GM19463 (cell line): ENCODE results near the gene TMEM190.

Source experiments
- ATAC-seq: cut with Tn5 transposase; IDR thresholded peaks from one replicate; pipeline ENCODE4 v1.9.1; 2021; ENCODE audit warnings: mild to moderate bottlenecking, moderate library complexity; ENCODE audit not compliant: unreplicated experiment

TMEM190 gene

GRCh38 chr19:55350620-55351315 lies 25.9 kb upstream of the TMEM190 start:
- ATAC-seq, result no peak

- ATAC-seq, result no peak
These were observed 24.6 kb upstream of the TMEM190 start for GRCh38 chr19:55352040-55352439.

DNA sequence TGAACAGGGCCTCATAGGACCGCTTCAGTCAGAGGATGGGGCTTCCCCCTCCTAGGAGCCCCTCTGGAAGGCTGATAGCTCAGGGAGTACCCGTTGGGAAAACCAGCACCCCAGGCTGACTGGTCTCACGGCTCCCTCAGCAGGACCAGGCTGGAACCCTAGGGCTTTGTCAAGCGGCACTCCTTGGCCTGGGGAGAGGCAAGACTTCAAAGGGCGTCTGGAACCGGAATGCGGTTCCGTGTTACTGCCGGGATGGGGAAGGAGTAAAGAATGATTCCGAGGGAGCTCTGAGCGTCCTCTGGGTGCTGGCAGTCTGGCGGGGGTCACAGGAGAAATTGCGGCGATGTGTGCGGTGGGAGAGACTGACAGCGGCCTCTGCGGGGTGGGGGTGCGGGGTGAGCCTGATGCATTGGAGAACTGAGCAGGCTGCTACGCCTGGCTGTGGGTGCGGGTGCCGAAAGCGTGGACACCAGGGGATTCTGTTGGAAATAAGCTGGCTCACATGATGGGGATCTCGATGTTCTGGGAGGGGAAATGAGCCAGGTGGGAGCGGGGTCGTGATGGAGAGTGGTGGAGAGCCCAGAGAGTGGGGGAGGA lies 24.0 kb upstream of the TMEM190 start:
- ATAC-seq, result no peak

DNA sequence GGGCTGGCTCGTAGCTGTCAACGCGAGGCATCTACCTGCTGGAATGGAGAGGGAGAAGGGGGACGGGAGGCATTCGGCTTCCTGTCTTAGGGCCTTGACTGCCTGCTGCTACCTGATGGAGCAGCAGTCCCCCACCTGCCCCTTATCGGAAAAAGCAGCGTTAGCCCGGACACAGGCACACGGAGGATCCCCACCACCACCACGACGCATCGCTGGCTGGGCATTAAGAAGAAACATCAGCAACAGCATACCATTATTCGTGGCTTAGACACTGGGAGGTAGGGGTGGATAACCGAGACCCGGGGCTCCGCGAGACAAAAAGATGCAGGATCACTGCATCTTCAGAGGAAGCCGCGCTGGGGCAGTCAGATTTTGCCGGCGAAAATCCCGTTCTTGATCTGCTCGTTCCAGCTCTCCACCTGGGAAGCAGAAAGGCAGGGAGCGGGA lies 23.2 kb upstream of the TMEM190 start:
- no peak for ATAC-seq

DNA sequence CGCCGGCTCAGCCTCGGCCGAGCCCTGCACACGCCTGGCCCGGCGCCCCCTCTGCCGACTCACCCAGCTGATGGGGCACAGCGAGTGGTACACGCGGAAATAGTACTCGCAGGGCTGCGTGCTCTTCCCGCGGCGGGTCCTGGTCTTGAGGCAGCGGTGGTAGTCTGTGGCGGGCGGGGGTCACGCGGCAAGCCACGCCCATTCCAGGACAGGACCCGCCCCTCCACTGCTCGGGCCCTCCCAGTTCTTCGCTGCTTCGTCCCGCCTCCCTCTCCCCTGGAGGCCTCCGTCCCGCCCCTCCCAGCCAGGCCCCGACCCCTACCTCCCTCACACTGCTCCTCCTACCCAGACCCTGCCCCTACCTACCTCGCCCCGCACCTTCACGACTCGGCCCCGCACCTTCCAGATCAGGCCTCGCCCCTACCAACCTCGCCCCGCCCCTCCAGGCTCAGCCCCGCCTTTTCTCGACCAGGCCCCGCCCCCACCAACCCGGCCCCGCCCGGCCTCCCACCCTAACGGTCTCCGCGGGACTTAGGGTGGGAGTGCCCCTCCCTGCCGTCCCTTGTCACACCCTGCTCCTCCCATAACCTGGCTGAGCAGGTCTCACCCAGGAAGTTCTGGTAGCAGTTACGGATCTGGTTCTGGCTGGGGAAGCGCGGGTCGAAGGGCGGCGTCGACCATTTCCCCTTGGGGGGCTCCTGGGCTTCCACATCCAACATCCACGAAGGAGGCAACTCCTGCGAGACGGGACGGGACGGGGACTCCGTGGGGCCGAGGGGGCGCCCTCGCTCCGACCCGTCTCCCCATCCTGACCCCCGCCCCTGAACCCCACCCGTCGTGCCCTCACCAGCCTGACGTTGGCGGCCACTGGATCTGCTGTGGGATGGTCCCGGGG lies 22.6 kb upstream of the TMEM190 start:
- no peak for ATAC-seq

DNA sequence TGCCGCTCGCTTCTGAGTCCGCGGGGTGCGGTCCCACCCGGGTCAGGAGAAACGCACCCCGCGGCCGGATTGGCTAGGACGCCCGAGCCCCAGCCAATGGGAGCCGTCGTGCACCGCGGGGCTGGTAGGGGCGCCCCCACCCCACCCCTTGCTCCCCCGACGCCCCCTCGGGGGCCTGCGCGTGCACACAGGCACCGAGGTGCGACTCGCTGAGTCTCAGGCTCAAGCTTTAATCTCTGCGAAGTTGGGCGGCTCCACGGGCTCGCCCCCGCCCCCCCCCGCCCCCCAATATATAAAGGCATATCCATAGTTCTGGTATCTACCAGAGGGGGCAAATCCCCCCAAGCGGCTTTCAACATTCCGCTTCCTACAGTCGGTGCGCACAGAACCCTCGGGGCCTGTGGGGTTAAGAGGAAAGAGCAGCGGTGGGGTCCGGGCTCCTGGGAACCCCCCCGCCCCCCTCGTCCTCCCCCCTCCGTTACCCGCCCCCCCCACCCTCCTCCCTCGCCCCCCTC lies 21.9 kb upstream of the TMEM190 start, which contains the start of gene COX6B2:
COX6B2 (minus strand) TSS at position 22 of the 515 bp plus-strand sequence. CDS start 198 bp downstream, outside the sequence.
- no peak for ATAC-seq

DNA sequence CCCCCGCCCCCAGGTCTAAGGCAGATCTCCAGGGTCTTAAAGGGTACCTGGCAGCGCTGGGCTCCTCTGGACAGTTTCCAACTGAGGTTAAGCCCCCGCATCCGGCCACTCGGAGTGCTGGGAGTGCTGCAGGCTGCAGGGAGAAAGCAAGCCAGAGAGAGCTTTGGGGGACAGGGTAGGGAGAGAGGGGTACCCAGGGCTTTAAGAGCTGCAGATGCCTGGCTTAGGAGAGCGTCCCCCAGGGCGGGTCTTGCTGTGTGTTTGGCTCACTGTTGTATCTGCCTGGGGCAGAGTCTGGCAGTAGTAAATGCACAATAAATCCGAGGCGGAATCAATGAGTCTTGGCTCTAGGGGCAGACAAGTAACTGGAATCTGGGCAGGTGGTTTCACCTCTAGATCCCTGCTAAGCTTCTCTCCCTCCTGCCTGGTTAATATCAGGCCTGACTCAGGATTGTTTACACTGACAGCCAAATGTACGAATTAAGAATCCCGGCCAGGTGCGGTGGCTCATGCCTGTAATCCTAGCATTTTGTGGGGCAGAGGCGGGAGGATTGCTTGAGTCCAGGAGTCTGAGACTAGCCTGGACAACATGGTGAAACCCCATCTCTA lies 21.3 kb upstream of the TMEM190 start:
- no peak for ATAC-seq

GRCh38 chr19:55358493-55358892 lies 18.1 kb upstream of the TMEM190 start:
- no peak for ATAC-seq

GRCh38 chr19:55358943-55359908 lies 17.4 kb upstream of the TMEM190 start:
- no peak for ATAC-seq

GRCh38 chr19:55360902-55361301 lies 15.7 kb upstream of the TMEM190 start:
- no peak for ATAC-seq

DNA sequence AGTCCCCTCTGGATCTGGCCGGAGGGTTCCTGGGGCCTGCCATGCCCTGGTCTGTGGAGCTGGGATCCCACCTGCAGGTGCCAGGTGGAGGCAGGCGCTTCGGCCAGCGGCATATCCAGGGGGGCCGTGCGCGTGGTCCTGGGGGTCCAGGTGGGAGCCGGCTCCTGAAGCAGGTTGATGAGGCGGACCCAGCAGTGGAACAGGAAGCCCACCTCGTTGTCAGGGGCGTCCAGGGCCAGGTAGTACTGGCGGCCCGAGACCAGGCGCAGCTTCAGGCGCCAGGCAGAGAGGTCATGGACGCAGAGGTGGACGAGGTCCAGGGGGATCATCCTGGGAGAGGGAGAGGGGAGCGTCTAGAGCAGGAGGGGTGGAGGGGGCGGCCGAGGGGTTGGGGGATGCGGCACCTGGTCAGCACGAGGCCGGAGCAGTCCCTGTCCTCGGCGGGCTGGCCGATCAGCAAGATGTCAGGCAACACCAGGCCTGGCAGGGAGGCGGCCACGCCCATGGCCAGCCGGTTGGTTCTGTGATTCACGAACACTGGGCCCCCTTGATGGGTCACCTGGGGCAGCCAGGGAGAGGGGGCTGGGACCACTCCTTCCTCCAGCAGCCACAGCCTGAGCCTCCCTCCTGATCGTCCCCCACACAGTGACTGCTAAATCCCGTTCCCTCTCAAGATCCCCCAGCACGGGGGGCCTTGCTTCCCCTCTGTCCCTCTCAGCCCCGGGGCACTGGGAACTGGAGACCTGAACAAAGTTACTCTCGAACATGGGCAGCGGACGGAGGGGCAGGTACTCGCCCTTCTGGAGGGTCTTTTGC lies 14.2 kb upstream of the TMEM190 start:
- ATAC-seq, result no peak

GRCh38 chr19:55362990-55363716 lies 13.5 kb upstream of the TMEM190 start, which contains the start of gene GARIN5B:
Gene GARIN5B (minus strand): TSS chr19:55363260. CDS start chr19:55363066, 194 bp downstream.
- no peak for ATAC-seq

DNA sequence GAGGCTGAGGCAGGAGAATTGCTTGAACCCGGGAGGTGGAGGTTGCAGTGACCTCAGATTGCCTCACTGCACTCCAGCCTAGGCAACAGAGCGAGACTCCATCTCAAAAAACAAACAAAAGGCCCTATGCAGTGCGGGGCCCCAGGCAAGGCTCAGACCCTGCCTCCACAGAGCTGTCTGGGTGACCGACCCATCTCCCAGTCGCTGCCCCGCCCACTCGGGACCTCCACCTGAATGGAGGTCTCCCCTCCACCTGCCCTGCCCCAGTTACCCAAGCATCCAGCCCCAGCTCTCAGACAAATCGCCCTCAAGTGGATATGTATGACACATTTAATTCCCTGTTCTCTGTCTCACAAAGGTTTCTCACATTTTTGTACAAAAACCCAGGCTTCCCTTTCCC lies 11.4 kb upstream of the TMEM190 start:
- no peak for ATAC-seq

DNA sequence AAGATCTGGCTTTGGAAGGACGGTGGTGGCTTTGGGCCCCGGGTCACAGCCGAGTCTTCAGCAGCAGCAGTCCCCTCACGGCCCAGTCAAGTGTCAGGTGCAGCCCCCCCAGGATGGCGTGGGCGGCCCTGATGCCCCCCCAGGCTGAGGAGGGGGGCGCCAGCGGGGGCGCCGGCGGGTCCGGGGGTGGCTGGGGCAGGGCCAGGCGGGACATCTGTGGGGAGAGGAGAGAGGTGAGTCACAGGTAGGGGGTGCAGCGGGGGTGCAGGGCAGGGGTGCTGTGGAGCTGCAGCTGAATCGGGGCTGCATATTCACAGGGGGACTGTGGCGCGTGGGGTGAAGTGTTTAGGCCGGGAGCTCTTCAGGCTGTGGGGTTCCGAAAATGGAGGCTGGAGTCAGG lies 10.7 kb upstream of the TMEM190 start:
- no peak for ATAC-seq

GRCh38 chr19:55366790-55367189 lies 9.8 kb upstream of the TMEM190 start:
- no peak for ATAC-seq

GRCh38 chr19:55368106-55368505 lies 8.5 kb upstream of the TMEM190 start:
- ATAC-seq, result no peak

- no peak for ATAC-seq
These were observed 7.7 kb upstream of the TMEM190 start for GRCh38 chr19:55368701-55369563.
